Medulla oblongata (tissue), 1 donor: ENCODE measurements around the gene SH3BGR.

Experiments used
- DNase-seq: peaks from one replicate; pipeline ENCODE4 v3.0.0-alpha.2; 2015; ENCODE audit errors: extremely low spot score

SH3BGR gene

GRCh38 chr21:39546522-39546921 is 94.8 kb downstream of the SH3BGR start:
- DNase-seq = no peak

- DNase-seq = no peak
Observed at GRCh38 chr21:39552856-39553255, 101.1 kb downstream of the SH3BGR start.

GRCh38 chr21:39553331-39553730 is 101.6 kb downstream of the SH3BGR start:
- DNase-seq = no peak

DNA sequence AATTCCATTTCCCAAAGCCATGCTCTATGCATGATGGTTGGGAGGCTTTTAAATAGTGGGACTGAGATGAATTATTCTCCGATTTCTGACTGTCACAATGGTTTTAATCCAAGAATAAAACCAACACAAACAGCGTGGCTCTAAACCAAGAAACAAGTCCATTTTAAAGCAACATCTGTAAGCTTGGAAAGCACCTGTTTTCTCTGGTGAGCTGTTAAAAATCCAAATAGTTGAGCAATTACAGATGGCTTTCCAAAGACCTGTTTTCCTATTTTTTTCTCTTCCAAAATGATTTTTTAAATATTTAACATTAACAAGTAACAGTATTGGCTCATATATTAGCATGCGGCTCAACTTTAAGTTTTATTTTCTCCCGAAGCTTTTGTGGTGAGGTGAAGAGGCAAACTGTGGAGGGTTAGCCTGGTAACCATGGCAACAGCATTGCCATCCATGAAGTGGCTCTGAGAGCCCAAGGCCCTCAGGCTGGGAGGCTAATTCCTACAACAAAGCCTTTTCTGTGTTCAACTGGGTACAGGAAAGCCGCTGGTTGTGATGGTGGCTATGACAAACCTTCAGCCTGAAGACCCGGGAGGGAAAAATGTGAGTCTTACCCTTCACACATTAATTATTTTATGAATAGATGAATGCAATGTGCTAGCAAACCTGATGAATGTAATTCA is 104.3 kb downstream of the SH3BGR start:
- DNase-seq = peak; percentile 64

- no peak for DNase-seq
Observed at GRCh38 chr21:39559511-39559910, 107.7 kb downstream of the SH3BGR start.

DNA sequence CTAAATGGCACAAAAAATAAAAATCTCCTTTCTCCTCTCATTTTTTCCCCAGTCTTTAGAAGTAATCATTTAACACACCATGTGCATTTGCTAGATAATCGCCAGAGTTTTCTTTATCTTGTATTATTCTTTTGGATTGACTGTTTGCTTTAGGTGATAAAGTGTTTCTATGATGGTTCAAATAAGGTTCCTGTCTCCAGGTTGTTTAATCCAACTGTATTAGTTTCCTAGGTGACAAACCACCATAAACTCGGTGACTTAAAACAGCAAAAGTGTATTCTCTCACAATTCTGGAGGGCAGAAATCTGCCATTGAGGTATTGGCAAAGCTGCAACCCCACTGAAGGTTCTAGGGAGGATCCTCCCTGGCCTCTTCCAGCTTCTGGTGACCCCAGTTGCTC is 109.4 kb downstream of the SH3BGR start:
- no peak for DNase-seq

GRCh38 chr21:39562791-39563770 is 111.3 kb downstream of the SH3BGR start:
- peak; percentile 7 for DNase-seq

DNA sequence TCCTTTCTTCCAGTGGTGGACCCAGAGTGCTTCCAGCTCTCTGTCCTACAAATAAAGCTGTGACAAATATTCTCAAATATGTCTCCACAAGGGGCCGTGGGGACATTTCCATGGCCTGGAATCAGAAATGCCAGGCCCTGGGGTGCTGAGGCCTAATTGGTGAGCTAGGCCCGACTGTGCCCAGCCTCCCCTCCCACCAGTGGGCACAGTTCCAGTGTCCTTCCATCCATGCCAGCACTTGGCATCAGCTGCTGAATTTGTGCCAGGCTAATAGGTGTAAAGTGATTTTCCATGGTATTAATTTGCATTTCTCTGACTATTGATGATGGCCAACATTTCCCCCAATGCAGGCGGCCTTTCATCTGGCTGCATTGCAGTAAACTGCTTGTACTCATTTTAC is 112.4 kb downstream of the SH3BGR start:
- peak; percentile 70 for DNase-seq
